ENCODE measurements around the gene SEPTIN11. TPM values are rescaled to one million over a fixed set of nuclear protein-coding genes. Genes with fewer than 3 reads are reported as not detected.

Gene SEPTIN11
- total RNA-seq, 1 experiment from 2014 or later = 77.3 TPM

- Histone ChIP-seq H4K8ac (replicated peaks; ENCODE audit: insufficient read length, low read depth, low read length) (no peak overlapping the region), H4K91ac (ENCODE audit: insufficient read length, low read depth, low read length) (no peak overlapping the region), H3K9me3 (ENCODE audit: control insufficient read depth, low read depth, low read length) (no peaks in the 10 kb centered on the region), H2BK15ac (ENCODE audit: low read depth, low read length) (no peak overlapping the region), H3K4ac (ENCODE audit: low read depth, low read length) (no peak overlapping the region), H3K9ac (ENCODE audit: extremely low read depth, insufficient read length, low read length) (no peak overlapping the region), H2AFZ (ENCODE audit: low read length) (no peak overlapping the region), H4K5ac (ENCODE audit: insufficient read length, low read depth, low read length) (no peak overlapping the region), H3T11ph (ENCODE audit: low read length) (no peak overlapping the region), H3K18ac (ENCODE audit: insufficient read length, low read depth, low read length) (no peak overlapping the region), H3K27me3 (ENCODE audit: insufficient read depth, low read length) (no peaks in the 10 kb centered on the region), H3K79me1 (ENCODE audit: insufficient read depth, low read depth, low read length, poor library complexity, severe bottlenecking) (no peaks in the 10 kb centered on the region), H4K20me1 (ENCODE audit: control insufficient read depth, insufficient read depth, insufficient read length) (no peaks in the 10 kb centered on the region), H2BK20ac (ENCODE audit: low read depth, low read length, poor library complexity, severe bottlenecking) (no peak overlapping the region), H2BK12ac (ENCODE audit: insufficient read length, low read depth, low read length) (no peak overlapping the region), H3K27ac (ENCODE audit: insufficient read length, low read depth, low read length) (no peak overlapping the region), H2AK5ac (ENCODE audit: insufficient read length, low read length) (no peak overlapping the region), H3K79me2 (ENCODE audit: insufficient read depth, low read length) (no peaks in the 10 kb centered on the region), H3K23ac (ENCODE audit: insufficient read length, low read depth, low read length) (no peak overlapping the region), H2BK5ac (ENCODE audit: insufficient read length, low read length) (no peak overlapping the region), H3K4me1 (ENCODE audit: insufficient read depth, low read length) (no peaks in the 10 kb centered on the region), H3K14ac (ENCODE audit: insufficient read depth, low read length) (no peak overlapping the region), H3K56ac (ENCODE audit: insufficient read length, low read depth, low read length) (no peak overlapping the region), H3K4me2 (ENCODE audit: insufficient read depth, insufficient read length, low read length) (no peak overlapping the region), H3K23me2 (ENCODE audit: insufficient read length, low read depth, low read length, poor library complexity, severe bottlenecking) (no peaks in the 10 kb centered on the region), H2BK120ac (ENCODE audit: low read depth, low read length, poor library complexity, severe bottlenecking) (no peak overlapping the region)
- DNase-seq = no peak
- H3K36me3 Mint-ChIP-seq (ENCODE audit: insufficient read depth in 1 of 3, low read depth in 3 of 3) = peaks cover under 1 to 2% (median 1%) of the 10 kb centered on the region in 3 experiments; a peak in 2 of 7 replicates
- TF ChIP-seq, protein P1, sequence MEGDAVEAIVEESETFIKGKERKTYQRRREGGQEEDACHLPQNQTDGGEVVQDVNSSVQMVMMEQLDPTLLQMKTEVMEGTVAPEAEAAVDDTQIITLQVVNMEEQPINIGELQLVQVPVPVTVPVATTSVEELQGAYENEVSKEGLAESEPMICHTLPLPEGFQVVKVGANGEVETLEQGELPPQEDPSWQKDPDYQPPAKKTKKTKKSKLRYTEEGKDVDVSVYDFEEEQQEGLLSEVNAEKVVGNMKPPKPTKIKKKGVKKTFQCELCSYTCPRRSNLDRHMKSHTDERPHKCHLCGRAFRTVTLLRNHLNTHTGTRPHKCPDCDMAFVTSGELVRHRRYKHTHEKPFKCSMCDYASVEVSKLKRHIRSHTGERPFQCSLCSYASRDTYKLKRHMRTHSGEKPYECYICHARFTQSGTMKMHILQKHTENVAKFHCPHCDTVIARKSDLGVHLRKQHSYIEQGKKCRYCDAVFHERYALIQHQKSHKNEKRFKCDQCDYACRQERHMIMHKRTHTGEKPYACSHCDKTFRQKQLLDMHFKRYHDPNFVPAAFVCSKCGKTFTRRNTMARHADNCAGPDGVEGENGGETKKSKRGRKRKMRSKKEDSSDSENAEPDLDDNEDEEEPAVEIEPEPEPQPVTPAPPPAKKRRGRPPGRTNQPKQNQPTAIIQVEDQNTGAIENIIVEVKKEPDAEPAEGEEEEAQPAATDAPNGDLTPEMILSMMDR (conservative IDR thresholded peaks at IDR 0.05) = no peak
- peaks cover 3 to 5% of the 10 kb centered on the region in 2 experiments; a peak in 2 of 4 replicates for H3K4me1 Mint-ChIP-seq
- peaks cover 7 to 9% of the 10 kb centered on the region in 2 experiments; a peak in 4 of 5 replicates for H3K9me3 Mint-ChIP-seq
- no peak overlapping the region for H3K4me3 Mint-ChIP-seq
- H3K27me3 Mint-ChIP-seq (ENCODE audit: low read depth) = peaks cover 26% of the 10 kb centered on the region
- H3K27ac Mint-ChIP-seq = no peak overlapping the region
These were observed 28.8 kb upstream of the SEPTIN11 start for GRCh38 chr4:76920715-76921114.

Measured in H9 (cell line).